CD4-positive, alpha-beta T cell treated with Interleukin-15 for 1 hour (primary cell): ENCODE results near the gene WDR44.
"Not testable (repeated sequence)": the region's sequence is repeated elsewhere in the genome, so short reads cannot be mapped to it uniquely, and the experiment has no call there.

Experiments
- DNase-seq: peaks from one replicate; pipeline ENCODE4 v3.0.0-alpha.2; 2020

Gene WDR44, protein sequence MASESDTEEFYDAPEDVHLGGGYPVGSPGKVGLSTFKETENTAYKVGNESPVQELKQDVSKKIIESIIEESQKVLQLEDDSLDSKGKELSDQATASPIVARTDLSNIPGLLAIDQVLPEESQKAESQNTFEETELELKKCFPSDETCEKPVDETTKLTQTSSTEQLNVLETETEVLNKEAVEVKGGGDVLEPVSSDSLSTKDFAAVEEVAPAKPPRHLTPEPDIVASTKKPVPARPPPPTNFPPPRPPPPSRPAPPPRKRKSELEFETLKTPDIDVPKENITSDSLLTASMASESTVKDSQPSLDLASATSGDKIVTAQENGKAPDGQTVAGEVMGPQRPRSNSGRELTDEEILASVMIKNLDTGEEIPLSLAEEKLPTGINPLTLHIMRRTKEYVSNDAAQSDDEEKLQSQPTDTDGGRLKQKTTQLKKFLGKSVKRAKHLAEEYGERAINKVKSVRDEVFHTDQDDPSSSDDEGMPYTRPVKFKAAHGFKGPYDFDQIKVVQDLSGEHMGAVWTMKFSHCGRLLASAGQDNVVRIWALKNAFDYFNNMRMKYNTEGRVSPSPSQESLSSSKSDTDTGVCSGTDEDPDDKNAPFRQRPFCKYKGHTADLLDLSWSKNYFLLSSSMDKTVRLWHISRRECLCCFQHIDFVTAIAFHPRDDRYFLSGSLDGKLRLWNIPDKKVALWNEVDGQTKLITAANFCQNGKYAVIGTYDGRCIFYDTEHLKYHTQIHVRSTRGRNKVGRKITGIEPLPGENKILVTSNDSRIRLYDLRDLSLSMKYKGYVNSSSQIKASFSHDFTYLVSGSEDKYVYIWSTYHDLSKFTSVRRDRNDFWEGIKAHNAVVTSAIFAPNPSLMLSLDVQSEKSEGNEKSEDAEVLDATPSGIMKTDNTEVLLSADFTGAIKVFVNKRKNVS

DNA sequence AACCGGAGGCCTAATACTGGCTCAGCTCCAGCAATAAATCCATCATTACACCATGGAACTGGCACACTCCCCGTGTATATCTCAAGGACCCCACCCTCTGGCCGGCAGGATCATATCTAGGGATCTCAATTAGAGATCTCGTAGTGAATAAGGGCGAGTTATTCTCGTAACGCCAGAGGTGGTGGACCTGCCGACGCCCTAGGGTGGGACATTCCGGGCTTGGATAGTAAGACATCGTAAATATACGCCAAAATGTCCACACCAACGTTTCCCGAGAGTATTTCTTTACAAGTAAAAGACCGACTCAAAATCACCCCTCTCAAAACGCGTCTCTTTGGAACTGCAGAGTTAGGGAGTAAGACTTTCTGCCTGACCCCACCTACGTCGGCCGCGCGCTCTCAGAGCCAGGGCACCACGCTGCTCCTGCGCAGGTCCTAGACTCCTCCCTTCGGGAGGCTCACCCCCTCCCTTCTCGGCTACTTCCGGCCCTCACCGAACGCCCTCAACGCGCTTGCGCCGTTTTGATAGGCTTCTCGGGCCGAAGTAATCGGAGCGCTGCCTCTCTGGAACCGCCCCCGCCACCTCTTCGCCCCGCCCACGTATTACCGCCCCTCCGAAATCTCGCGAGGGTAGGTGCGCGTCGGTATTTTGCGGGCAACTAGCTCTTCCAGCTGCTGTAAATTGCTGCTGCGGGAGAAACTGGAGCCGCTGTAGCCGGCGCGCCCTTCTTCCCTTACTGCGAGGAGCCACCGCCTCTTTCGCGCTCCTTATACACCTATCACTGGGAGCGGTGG, at the start of gene WDR44:
WDR44 (plus strand) TSS at position 643 of the 794 bp plus-strand sequence. CDS start 398 bp downstream, outside the sequence.
- DNase-seq: peak; percentile 97

DNA sequence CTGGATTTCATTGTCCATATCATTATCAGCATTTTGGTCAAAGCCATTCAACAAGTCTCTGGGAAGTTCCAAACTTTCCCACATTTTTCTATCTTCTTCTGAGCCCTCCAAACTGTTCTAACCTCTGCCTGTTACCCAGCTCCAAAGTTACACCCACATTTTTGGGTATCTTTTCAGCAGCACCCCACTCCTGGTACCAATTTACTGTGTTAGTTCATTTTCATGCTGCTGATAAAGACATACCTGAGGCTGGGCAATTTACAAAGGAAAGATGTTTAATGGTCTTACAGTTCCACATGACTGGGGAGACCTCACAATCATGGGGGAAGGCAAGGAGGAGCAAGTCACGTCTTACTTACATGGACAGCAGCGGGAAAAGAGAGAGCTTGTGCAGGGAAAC, 40.1 kb upstream of the WDR44 start:
- DNase-seq: not testable (repeated sequence)

DNA sequence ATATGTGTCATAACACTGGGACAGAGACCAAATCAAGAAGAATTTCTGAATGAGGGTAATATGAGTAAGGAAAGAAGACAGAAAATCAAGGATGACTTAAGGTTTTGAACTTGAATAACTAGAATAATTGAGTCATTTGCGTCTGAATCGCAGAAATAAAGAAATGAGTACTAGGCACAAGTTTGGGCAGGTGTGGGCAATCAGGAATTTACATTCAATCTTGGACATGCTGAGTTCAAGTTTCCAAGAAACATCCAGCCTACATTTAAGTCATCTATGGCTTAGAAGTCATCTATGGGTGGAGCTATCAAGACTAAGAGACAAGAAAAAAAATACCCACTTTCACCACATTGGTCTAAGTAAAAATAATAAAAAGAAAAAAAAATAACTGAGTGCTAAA, 30.4 kb upstream of the WDR44 start:
- no peak for DNase-seq

DNA sequence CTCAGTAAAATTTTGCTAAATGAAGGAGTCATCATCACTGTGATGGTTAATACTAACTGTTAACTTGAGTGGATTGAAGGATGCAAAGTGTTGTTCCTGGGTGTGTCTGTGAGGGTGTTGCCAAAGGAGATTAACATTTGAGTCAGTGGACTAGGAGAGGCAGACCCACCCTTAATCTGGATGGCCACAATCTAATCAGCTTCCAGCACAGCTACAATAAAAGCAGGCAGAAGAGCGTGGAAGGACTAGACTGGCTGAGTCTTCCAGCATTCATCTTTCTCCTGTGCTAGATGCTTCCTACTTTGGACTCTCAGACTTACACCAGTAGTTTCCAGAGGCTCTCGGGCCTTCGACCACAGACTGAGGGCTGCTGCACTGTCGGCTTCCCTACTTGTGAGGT, 21.3 kb upstream of the WDR44 start:
- DNase-seq: no peak

DNA sequence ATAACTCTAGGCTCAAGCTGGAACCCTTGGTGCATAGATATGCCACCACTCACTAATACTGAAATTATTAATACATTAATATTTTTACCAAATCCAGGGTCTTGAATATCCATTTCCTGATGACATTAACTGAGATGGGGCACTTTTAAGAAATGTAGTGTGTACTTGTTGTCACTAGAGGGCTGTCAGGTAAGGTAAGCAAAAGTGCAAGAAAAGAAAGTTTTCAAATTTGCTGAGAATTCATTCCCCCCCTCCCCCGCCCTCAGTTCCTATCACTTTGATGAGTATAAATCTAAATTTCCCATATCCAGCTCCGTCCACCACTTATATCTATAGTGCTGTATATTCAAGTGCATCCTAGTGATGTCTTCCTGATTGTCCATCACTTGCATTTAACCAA, 20.5 kb upstream of the WDR44 start:
- DNase-seq: no peak

DNA sequence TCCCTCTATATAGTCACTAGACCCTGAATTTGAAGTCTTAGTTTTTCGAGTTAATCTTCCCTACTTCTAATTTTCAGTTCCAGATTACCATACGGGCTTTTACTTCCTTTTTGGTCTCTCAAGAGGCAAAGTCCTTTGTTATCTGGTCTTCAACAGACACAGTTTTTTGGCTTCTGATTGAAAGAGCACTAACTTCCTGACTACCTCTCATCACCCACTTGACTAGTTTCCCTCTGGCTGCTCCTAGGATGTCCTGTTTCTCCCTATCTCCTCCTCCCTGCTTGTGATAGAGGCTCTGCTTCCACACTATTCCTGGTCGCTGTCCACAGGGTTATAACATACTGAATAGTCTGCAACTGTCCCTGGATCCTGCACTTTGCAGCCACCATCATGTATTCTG, 16.7 kb upstream of the WDR44 start:
- DNase-seq: no peak

DNA sequence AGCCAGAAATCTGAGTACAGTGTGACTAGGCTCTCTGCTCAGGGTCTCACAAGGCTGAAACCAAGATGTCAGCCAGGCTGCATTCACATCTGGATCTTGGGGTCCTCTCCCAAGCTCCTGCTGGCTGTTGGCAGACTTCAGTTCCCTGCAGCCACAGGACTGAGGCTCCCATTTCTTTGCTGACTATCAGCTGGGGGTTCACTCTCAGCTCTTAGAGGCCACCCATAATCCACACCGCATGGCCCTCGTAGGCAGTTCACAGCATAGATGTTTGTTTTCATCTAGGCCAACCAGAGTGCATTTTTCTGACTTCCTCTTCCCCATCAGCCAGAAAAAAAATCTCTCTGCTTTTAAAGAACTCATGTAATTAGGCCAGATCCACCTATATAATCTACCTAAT, 8.2 kb upstream of the WDR44 start:
- DNase-seq: no peak

DNA sequence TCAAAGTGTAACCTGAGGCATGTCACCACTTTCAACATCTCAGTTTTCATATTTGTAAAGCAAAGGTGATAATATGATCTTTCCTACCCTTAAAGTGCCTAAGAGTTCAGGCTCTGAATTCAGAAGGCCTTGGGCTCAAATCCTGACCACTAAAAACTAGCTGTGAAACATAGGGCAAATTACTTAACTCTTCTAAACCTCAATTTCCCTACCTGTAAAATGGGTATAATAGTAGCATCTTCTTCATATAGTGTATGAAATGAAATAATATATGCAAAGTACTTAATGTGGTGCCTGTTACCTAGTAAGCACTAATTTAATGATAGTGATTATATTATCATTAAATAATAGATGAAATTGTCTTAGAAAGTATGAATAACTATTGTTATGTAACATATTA, 7.0 kb upstream of the WDR44 start:
- no peak for DNase-seq

DNA sequence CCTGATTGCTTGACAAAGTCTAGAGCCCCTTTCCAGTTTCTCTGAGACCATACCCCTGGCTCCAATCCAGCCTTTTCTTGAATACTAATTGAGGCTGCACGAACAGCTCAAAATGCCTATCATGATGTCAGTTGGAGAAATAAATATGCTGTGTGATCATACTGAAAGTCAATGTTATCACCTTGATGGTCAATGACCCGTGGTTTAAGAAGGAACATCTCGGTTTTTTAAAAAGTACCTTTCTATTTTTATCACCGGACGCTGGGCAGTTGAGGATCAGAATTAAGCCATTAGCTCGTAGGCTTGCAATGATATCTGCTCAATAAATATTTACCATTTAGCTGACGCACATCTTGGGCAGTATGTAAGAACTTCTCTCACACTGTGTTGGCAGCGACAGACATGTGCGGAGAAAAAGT, 852 bp upstream of the WDR44 start:
- DNase-seq: no peak

DNA sequence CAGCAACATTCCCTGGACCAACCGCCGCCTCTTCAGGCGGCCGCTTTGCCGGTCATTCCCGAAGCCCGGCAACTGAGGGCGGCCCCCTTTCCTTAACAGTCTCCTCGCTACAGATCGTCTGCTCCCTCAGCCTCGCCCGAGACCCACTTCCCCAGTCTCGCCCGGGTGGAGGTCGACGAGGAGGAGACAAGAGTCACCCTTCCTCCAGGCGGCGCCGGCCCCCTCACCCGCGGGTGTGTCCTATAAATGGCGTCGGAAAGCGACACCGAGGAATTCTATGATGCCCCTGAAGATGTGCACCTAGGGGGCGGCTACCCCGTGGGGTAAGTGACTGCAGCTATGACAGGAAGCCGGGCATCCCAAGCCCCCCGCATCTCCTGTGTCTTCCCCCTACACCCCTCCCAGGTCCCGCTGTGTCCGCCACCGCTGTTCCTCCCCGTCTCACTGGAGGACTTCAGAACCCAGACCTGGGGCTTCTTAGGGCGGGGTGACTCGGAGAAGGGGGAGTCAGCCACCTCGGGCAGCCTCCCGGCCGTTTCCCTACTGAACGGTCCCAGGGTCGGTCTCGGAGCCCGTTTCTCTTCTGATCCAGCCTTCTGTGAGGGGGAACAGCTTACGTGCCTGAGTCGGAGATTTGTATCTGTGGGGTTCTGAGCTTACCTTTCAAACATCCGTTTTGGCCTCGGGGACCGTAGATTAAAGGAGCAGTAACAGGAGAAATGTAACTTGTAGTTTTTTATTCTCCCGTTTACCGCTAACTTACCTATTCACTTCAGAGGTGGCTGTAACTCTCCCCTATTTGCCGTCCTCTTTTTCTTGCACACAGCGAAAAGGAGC, 570 bp downstream of the WDR44 start:
- peak; percentile 52 for DNase-seq

DNA sequence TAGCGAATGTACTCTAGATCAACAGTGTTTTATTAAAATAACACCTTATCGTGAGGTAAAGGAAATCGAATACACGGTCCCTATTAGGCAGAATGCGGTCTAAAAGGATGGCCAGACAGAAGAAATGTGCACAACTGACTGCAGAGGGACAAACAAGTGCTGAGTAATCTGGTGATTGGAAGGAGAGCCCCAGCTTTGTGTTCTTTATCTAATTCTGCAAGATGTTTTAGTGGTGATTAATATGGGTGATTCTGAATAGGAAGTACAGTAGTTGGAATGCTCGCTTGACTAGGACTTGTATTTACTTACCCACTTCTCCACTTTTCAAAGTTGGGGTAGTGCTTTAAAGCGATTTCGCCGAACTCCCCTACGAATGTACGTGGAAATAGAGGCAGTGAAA, 1.2 kb downstream of the WDR44 start:
- no peak for DNase-seq

DNA sequence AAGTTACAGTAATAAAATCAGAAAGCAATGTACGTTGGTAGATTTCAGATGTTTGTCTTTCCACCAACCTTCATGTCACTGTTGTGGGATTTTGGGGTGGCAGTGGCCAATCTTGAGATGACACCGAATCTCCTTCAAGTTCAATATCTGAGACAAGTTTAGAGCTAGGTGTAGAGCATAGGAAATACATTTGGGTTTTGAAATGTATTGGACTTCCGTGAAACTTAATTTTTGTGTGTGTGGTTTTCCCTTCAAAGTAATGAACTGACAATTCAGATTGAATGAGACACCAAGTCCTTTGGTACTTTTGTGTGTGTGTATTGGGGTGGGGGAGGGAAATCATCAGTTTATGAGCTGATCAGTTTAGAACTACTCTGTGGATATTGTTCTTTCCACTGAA, 1.8 kb downstream of the WDR44 start:
- DNase-seq: no peak

DNA sequence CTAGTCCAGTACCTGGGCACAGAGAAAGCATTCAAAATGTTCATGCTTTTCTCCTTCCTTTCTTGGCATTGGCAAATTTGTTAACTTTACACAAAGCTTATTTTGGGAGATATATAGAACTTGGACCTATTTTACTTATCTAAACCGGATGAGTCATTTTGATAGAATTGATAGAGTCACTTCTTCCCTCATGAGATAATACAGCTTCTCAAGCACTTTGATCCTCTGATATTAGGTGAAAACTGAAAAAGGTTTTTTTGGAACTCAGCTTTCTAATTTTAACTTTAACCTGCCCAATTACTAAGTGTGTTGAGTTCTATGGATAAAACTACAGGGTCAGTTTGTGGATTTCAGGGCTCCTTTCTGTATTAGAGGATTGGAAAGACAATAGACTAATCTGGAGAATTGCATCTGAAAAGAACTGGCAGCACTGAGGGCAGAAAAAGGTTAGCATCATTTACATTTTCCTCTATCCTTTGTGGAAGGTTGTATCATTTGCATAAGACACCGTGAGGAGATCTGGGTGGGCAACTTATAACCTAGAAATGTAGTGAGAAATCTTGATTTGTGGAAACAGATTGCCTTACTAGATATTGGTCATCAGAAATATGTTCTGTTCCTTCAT, 2.4 kb downstream of the WDR44 start:
- no peak for DNase-seq

DNA sequence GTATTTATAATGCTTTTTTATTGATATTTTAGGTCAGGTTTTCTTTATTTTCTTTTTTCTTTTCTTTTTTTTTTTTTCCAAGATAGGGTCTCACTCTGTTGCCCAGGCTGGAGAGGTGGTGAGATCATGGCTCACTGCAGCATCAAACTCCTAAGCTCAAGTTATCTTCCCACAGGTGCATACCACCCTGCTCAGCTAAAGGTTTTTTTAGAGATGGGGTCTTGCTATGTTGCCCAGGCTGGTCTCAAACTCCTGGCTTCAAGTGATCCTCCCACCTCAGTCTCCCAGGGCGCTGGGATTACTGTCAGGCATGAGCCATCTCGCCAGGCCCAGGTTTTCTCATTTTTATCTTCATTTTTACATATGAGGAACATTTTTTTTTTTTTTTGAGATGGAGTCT, 3.3 kb downstream of the WDR44 start:
- no peak for DNase-seq

DNA sequence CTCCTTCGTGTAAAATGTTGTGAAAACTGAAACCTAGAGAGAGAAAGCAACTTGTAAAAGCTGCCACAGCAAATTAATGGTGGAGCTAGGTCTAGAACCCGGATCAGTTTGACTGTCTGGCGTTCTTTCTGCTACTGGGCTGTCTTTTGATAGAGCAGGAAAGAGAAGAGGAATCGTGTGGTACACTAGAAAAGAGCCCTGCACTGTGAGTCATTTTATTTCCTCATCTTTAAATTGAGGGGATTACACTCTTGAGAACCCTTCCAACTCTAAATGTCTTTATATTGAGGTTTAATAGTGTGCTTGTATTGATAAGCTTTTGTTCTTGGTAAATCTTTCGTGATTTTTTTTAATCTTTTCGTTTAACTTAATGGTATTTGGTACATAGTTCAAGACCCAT, 4.3 kb downstream of the WDR44 start:
- DNase-seq: no peak

DNA sequence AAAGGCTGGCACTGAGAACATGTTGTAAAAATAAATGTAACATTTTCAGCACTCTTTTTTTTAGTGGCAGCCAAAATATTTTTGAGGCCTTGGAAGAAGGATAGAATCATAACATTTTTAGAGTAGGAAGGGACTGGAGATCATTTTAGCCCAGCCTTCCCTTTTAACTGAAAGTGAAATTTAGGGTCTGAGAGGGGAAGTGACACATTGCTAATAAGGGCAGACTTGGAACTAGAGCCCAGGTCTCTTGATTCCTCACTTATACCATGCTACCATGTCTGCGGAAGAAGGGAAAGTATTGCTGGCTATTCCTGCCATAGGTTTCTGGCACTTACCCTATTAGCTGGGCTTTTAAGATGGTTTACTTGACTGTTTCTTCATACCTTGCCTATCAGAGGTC, 4.8 kb downstream of the WDR44 start:
- DNase-seq: no peak

DNA sequence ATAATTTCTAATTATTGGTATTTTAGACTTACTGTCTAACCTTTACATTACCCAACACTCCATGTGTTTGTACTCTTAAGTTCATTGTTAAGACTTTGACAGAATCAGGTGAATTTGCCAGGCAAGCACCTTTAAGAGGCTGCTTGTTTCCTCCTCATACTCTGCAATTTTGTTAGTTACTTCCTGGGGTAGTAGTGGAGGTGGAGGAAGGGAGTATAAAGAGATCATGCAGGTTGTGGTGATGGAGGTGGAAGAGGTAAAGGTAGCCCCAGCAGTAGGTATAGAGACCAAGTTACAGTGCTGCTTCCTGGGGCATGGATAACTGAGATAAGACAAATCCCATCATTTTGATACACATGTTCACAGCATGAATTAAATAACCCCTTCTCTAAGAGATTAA, 6.7 kb downstream of the WDR44 start:
- no peak for DNase-seq

DNA sequence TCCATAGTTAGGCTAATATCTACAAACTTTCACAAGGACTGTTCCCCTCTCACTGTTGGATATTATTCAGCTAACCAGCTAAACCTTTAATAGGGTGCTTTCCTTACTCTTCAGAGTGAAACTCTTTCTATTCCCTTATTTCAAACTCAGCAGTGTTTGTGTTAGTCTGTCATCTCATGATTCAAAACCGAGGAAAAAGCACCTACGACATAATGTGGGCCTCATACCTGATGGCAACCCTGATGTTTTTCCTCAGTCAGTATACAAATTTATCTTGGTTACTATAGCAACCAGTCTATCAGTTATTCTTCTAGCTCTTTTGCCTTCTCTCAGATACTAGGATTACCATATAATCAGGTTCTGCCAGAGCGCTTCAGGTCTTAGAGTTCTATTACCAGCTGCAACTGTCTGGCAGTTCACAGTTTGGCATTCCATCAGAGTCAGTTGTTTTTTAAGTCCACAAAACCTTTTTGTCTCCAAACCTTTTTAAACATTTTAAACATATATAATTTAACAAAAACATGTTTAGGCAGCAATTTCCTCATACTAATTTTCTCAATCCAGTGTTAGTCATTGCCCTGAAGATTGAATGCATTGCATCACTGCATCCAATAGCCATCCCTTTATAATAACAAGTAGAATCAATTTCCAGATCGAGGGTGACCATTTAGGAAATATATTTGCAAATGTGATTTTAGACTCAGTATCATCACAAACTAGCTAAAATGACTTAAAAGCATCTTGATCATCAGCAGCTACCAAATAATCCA, 7.4 kb downstream of the WDR44 start:
- no peak for DNase-seq

DNA sequence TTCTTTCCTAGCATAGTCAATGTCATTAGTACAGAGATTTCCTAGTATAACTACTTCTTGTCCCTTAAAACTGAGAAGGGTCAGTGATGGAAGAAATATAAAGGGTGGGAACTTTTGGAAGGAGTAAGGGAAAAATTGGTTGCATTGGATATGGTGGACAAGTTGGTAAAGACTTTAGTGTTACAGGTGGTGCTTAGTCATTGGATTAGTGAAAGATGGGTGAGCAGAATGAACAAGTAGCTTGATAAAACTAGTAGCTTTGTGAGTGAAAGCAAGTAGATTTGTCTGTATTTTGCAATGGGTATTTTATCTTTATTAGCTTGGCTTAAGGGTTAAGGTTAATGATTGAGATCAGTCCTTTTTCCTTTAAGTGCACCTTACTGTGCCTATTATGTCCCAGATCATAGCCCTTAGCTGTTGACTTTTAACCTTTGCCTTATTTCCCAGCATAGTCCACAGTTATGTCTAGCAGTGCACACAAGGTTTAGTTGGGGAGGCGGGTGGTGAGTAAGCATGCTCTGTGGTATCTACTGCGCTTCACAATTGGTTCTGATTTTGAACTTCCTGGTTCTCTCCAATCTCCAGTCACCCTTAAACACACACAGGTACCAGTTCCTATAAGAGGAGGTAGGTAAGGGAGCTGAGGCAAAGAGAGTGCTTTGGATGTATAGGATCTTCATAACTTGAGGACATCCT, 9.5 kb downstream of the WDR44 start:
- DNase-seq: no peak

DNA sequence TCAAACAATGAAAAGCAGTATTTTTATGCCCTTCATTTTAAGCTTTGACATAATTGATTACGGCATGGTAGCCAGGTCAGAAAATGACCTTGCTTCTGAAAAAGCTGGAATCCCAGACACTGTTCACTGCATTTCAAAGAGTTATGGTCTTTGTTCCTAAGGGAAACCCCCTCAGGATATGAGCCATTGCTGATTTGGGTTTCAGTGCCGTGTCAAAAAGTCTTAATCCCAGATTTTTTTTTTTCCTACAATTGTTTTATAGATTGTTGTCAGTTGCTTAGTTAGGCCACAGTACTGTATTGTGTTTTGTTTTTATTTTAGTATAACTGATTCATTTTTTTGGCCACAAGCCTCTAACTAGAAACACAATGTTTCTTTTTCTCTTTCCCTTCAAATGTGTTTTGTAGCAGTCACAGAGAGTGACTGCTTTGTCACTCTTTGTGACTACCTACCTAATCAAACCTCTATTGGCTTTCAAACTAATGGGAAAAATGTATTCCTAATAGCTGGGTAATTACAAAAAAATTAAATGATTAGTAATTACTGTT, 10.3 kb downstream of the WDR44 start:
- no peak for DNase-seq
